Heart right ventricle (tissue), 16 donors: ENCODE measurements around the gene HEPHL1. TPM values are rescaled to one million over a fixed set of nuclear protein-coding genes. Genes with fewer than 3 reads are reported as not detected.
"Not testable (repeated sequence)": the region's sequence is repeated elsewhere in the genome, so short reads cannot be mapped to it uniquely, and the experiment has no call there.

Experiments used
- ATAC-seq, 8 donors: fragments of 200-7000 bp; cut with Tn5 transposase; one replicate each; pipeline ENCODE4 v1.9.1; 2020; ENCODE audit warnings: mild to moderate bottlenecking in 8 of 8, moderate library complexity in 8 of 8, moderate number of reproducible peaks in 1 of 8
- DNase-seq, 2 donors: peaks; one replicate each; pipeline ENCODE4 v3.0.0-alpha.2; 2020
- H3K27ac ChIP-seq, 10 donors: fragments of 200-600 bp; sonication (generic) in 2 of 10; one replicate each; pipeline versions ENCODE4 v1.5.0 to v1.8.0; 2020 to 2022; ENCODE audit warnings: mild to moderate bottlenecking in 3 of 10
- H3K27me3 ChIP-seq, 7 donors: fragments of 200-600 bp; one replicate each; pipeline ENCODE4 v1.8.0; 2021 to 2022; ENCODE audit warnings: mild to moderate bottlenecking in 2 of 7
- H3K36me3 ChIP-seq, 9 donors: fragments of 200-600 bp; sonication (generic) in 1 of 9; one replicate each; pipeline versions ENCODE4 v1.5.0 to v1.8.0; 2020 to 2022; ENCODE audit warnings: mild to moderate bottlenecking in 2 of 9
- H3K4me1 ChIP-seq, 9 donors: fragments of 200-600 bp; sonication (generic) in 1 of 9; one replicate each; pipeline versions ENCODE4 v1.5.0 to v1.8.0; 2020 to 2022; ENCODE audit warnings: mild to moderate bottlenecking in 4 of 9
- H3K4me3 ChIP-seq, 10 donors: fragments of 200-600 bp; sonication (generic) in 2 of 10; one replicate each; pipeline versions ENCODE4 v1.5.0 to v1.8.0; 2020 to 2022; ENCODE audit warnings: mild to moderate bottlenecking in 7 of 10, moderate library complexity in 2 of 10
- H3K9me3 ChIP-seq, 11 donors: fragments of 200-600 bp in 10 of 11; sonication (generic) in 2 of 11; one replicate each; pipeline versions ENCODE4 v1.5.0 to v1.8.0; 2013 to 2022; ENCODE audit warnings: mild to moderate bottlenecking in 2 of 11, control low read depth in 1 of 11, moderate library complexity in 1 of 11
- CTCF ChIP-seq, 9 donors: fragments of 200-600 bp; sonication (generic) in 2 of 9; IDR thresholded peaks; one replicate each; pipeline versions ENCODE4 v1.5.0 to v1.8.0; 2021 to 2022; ENCODE audit warnings: antibody characterized with exemption in 9 of 9, mild to moderate bottlenecking in 5 of 9, moderate library complexity in 1 of 9
- WGBS, 2 donors: extraction: QIAGEN DNeasy Blood & Tissue Kit; methylation state at CpG; one replicate each; pipeline ENCODE4 v1.1.7; 2013; ENCODE audit warnings: inconsistent platforms in 1 of 2; 5-methylcytosine and 5-hydroxymethylcytosine counted together
- intact Hi-C, 10 donors: fragments of 100-400 bp; cut with DNase I; formaldehyde crosslinking; loops; one replicate each; pipeline versions ENCODE4 v1.11.1 to v1.14.2; 2022
- polyA plus RNA-seq, 2 donors: library from polyadenylated mRNA; stranded (reverse); fragments of 200-250 nt; gene quantifications; one replicate each; pipeline ENCODE4 v1.2.3, GENCODE V29; 2013
- total RNA-seq, 10 donors: library from RNA; stranded (reverse); fragmentation: NEBNext Ultra II Directional in 3 of 10; extraction: Animal tissue kit (Norgen Biotek cat#: 25700) in 3 of 10; gene quantifications; one replicate each; pipeline versions ENCODE4 v1.2.1 to v1.2.4, GENCODE V29; 2021 to 2023
- donor health status: Arrhythmogenic right ventricular cardiomyopathy.
- donor health status: ischemic (EF 13 %, LVEDD 7.1; RV severe dilation, severe dysfunction).
- donor health status: healthy with polysubstance abuse.
- donor health status: DM: no; HTN: yes; CAD: no.
- donor health status: DM: no; HTN: no; CAD: no.
- donor health status: ischemic (EF 25% LVEDD 6.9; RV normal size, moderate dysfunction).
- donor health status: ischemic (EF 25% LVEDD 5.7; RV mildly dilated, moderate dysfunction).
- donor health status: healthy.
- donor health status: DM: yes; HTN: yes; CAD: no.
- donor health status: Ischemic cardiomyopathy.
- donor health status: ischemic (EF 35%, LVEDD 5.7; RV mildly dilated, moderate dysfunction).
- donor health status: nonischemic (EF 11% LVEDD 7.7; RV severe dilation, severe dysfunction).
- donor health status: DM: yes; HTN: yes; CAD: no.
- donor health status: PGD.
- donor health status: ischemic (EF 29% LVEDD 5.4; RV normal size, mild dysfunction).
- donor health status: nonischemic (EF 23%, LVEDD 6.1; RV moderate dilation, normal function).

HEPHL1 gene
- total and polyA plus RNA-seq, 12 donors: not detected

GRCh38 chr11:94117871-94118270 is 96.7 kb downstream of the HEPHL1 start:
- TF ChIP-seq CTCF (IDR thresholded peaks at IDR 0.05): no peak
- no peaks in the 10 kb centered on the region for H3K9me3 ChIP-seq
- ATAC-seq (no peak), DNase-seq (no peak)
- H3K36me3 ChIP-seq: no peaks in the 10 kb centered on the region
- intact Hi-C loops: no loop called here
- H3K27me3 ChIP-seq: no peaks in the 10 kb centered on the region
- no peak overlapping the region for H3K4me3 ChIP-seq
- no peak overlapping the region for H3K27ac ChIP-seq
- H3K4me1 ChIP-seq: peaks cover 0 to 4% (median 0%) of the 10 kb centered on the region in 9 donors

GRCh38 chr11:94119676-94120075 is 98.5 kb downstream of the HEPHL1 start:
- H3K27ac ChIP-seq, H3K36me3 ChIP-seq, H3K4me1 ChIP-seq, H3K27me3 ChIP-seq, intact Hi-C loops, DNase-seq, ATAC-seq, H3K9me3 ChIP-seq, H3K4me3 ChIP-seq: not testable (repeated sequence)
- WGBS, 2 donors: 89 to 95% methylated on average over 6 of the region's 6 CpGs

GRCh38 chr11:94120516-94120915 is 99.4 kb downstream of the HEPHL1 start:
- H3K27ac ChIP-seq, intact Hi-C loops, H3K36me3 ChIP-seq, H3K4me3 ChIP-seq, H3K4me1 ChIP-seq, H3K9me3 ChIP-seq, ATAC-seq, DNase-seq, H3K27me3 ChIP-seq: not testable (repeated sequence)
- 79 to 83% methylated on average over 2 of the region's 2 CpGs for WGBS, 2 donors

- TF ChIP-seq CTCF (IDR thresholded peaks at IDR 0.05): no peak
- ATAC-seq (no peak), DNase-seq (no peak)
- WGBS, 2 donors: 91 to 96% methylated on average over 6 of the region's 6 CpGs
- Histone ChIP-seq H3K27me3 (no peaks in the 10 kb centered on the region), H3K4me1 (no peaks in the 10 kb centered on the region), H3K27ac (no peak overlapping the region), H3K4me3 (no peak overlapping the region), H3K36me3 (no peaks in the 10 kb centered on the region), H3K9me3 (no peaks in the 10 kb centered on the region)
- intact Hi-C loops: no loop called here
Observed at GRCh38 chr11:94120946-94121345, 99.8 kb downstream of the HEPHL1 start.

GRCh38 chr11:94125407-94126115 is 104.4 kb downstream of the HEPHL1 start:
- Histone ChIP-seq H3K27ac (no peak overlapping the region), H3K27me3 (no peaks in the 10 kb centered on the region), H3K4me3 (no peak overlapping the region), H3K9me3 (no peaks in the 10 kb centered on the region), H3K4me1 (peaks cover 2 to 22% (median 19%) of the 10 kb centered on the region in 9 donors), H3K36me3 (no peaks in the 10 kb centered on the region)
- DNase-seq (no peak), ATAC-seq (no peak)
- intact Hi-C loops: no loop called here
- no peak for TF ChIP-seq CTCF (IDR thresholded peaks at IDR 0.05)
- 90% methylated on average over 8 of the region's 8 CpGs for WGBS, 2 donors
